Measurements from ENCODE around the gene TMED10.
A peak's percentile ranks its signal among the peaks of the same experiment; 100 is the strongest.

The TMED10 gene

GRCh38 chr14:75181293-75182062 is 5.1 kb upstream of the TMED10 start:
- Histone ChIP-seq H3K36me3 (ENCODE audit: control insufficient read depth, insufficient read depth, low read length) (no peaks in the 10 kb centered on the region), H3K4me3 (replicated peaks; ENCODE audit: low read depth, low read length) (no peak overlapping the region), H3K27me3 (replicated peaks; ENCODE audit: control insufficient read depth, insufficient read depth, low read length) (no peaks in the 10 kb centered on the region)
- no peak for DNase-seq (ENCODE audit: extremely low read depth, insufficient read length)
- no peak for TF ChIP-seq CTCF (IDR thresholded peaks at IDR 0.05; ENCODE audit: insufficient read depth, low read length, poor library complexity, severe bottlenecking)

GRCh38 chr14:75175677-75176141 is 703 bp downstream of the TMED10 start:
- Histone ChIP-seq H3K27me3 (replicated peaks; ENCODE audit: control insufficient read depth, insufficient read depth, low read length) (no peaks in the 10 kb centered on the region), H3K4me3 (replicated peaks; ENCODE audit: low read depth, low read length) (peak overlapping the region; percentile 82), H3K36me3 (ENCODE audit: control insufficient read depth, insufficient read depth, low read length) (no peaks in the 10 kb centered on the region)
- no peak for DNase-seq (ENCODE audit: extremely low read depth, insufficient read length)
- no peak for TF ChIP-seq CTCF (IDR thresholded peaks at IDR 0.05; ENCODE audit: insufficient read depth, low read length, poor library complexity, severe bottlenecking)

- H3K4me3 ChIP-seq (replicated peaks; ENCODE audit: low read depth, low read length): no peak overlapping the region
- no peak for TF ChIP-seq CTCF (IDR thresholded peaks at IDR 0.05; ENCODE audit: insufficient read depth, low read length, poor library complexity, severe bottlenecking)
- no peaks in the 10 kb centered on the region; the same call in 1 of the 2 replicates for H3K36me3 ChIP-seq (ENCODE audit: control insufficient read depth, insufficient read depth, low read length)
- no peaks in the 10 kb centered on the region for H3K27me3 ChIP-seq (replicated peaks; ENCODE audit: control insufficient read depth, insufficient read depth, low read length)
- DNase-seq (ENCODE audit: extremely low read depth, insufficient read length): no peak
Measured at GRCh38 chr14:75174066-75174465, 2.3 kb downstream of the TMED10 start.

- Histone ChIP-seq H3K27me3 (replicated peaks; ENCODE audit: control insufficient read depth, insufficient read depth, low read length) (no peaks in the 10 kb centered on the region), H3K4me3 (replicated peaks; ENCODE audit: low read depth, low read length) (no peak overlapping the region), H3K36me3 (ENCODE audit: control insufficient read depth, insufficient read depth, low read length) (no peaks in the 10 kb centered on the region; the same call in 1 of the 2 replicates)
- no peak for DNase-seq (ENCODE audit: extremely low read depth, insufficient read length)
- TF ChIP-seq CTCF (IDR thresholded peaks at IDR 0.05; ENCODE audit: insufficient read depth, low read length, poor library complexity, severe bottlenecking): no peak
Measured at GRCh38 chr14:75170772-75171171, 5.6 kb downstream of the TMED10 start.

- no peak for DNase-seq (ENCODE audit: extremely low read depth, insufficient read length)
- Histone ChIP-seq H3K36me3 (ENCODE audit: control insufficient read depth, insufficient read depth, low read length) (no peaks in the 10 kb centered on the region; the same call in 1 of the 2 replicates), H3K27me3 (replicated peaks; ENCODE audit: control insufficient read depth, insufficient read depth, low read length) (no peaks in the 10 kb centered on the region), H3K4me3 (replicated peaks; ENCODE audit: low read depth, low read length) (no peak overlapping the region)
- TF ChIP-seq CTCF (IDR thresholded peaks at IDR 0.05; ENCODE audit: insufficient read depth, low read length, poor library complexity, severe bottlenecking): no peak
Measured at GRCh38 chr14:75168586-75169335, 7.7 kb downstream of the TMED10 start.

Measured in GM06990 (cell line).